ENCODE results near the gene FILIP1L.

DNA sequence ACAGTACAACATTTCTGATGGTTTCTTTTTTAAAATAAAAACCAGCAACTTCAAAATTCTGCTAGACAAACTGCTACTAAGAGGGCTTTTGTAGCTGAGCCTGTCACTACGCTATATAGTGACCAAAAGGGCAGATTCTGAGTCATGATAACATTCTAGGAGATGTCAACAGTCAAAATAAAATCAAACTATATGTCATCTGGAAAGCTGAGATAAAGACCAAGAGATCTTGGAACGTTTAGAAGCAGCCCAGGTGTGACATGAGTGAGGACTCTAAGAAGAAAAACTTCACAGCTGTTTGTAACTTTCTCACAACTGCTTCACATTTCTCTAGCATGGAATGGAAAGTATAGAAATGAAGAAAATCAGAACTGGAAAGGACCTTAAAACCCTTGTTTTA, 84.6 kb downstream of the FILIP1L start:
- TF ChIP-seq CTCF (IDR thresholded peaks at IDR 0.05) (no peak), POLR2A (IDR thresholded peaks at IDR 0.05) (no peak)

Measured in breast epithelium (tissue), 3 donors.